ENCODE measurements around the gene SRGN.

- TF ChIP-seq CTCF (conservative IDR thresholded peaks at IDR 0.05; ENCODE audit: low read depth, low read length) = no peak
- no peak for TF ChIP-seq EZH2 (IDR thresholded peaks at IDR 0.05; ENCODE audit: borderline replicate concordance, low read depth, low read length, poor library complexity, severe bottlenecking)
Measured at GRCh38 chr10:69071610-69072009, 16.3 kb upstream of the SRGN start.

Measured in A673 (cell line).